ENCODE data around the gene GGA2.

GRCh38 chr16:23544436-23544835 is 34.1 kb upstream of the GGA2 start:
- TF ChIP-seq CTCF (IDR thresholded peaks at IDR 0.05) (no peak), POLR2A (IDR thresholded peaks at IDR 0.05) (no peak), EP300 (IDR thresholded peaks at IDR 0.05) (no peak)
